SK-N-SH treated with all-trans-retinoic acid at 6 μM for 48 hours (cell line): ENCODE results near the gene STYX.

ENCODE experiments used
- ATAC-seq: fragments of 200-7000 bp; cut with Tn5 transposase; 3 replicates; pipeline ENCODE4 v1.9.1; 2020; ENCODE audit warnings: mild to moderate bottlenecking, moderate library complexity
- ARNTL ChIP-seq: fragments of 450-650 bp; formaldehyde crosslinking; IDR thresholded peaks from 2 replicates; pipeline ENCODE4 v1.5.0; 2020; ENCODE audit warnings: low read depth, mild to moderate bottlenecking, moderate library complexity, borderline replicate concordance
- BACH2 ChIP-seq: fragments of 250-450 bp; sonication (Bioruptor Pico); IDR thresholded peaks from 2 replicates; pipeline ENCODE4 v1.9.0; 2021; ENCODE audit warnings: mild to moderate bottlenecking, borderline replicate concordance
- CREB5 ChIP-seq: fragments of 250-450 bp; sonication (Bioruptor Pico); IDR thresholded peaks from 2 replicates; pipeline ENCODE4 v1.5.1; 2020; ENCODE audit warnings: low read depth, mild to moderate bottlenecking, moderate library complexity
- CSDC2 ChIP-seq: fragments of 250-450 bp; sonication (Bioruptor Pico); IDR thresholded peaks from 2 replicates; pipeline ENCODE4 v1.5.0; 2020; ENCODE audit warnings: mild to moderate bottlenecking, moderate library complexity
- CSRNP3 ChIP-seq: fragments of 250-450 bp; sonication (Bioruptor Pico); IDR thresholded peaks from 2 replicates; pipeline ENCODE4 v1.5.1; 2021; ENCODE audit warnings: mild to moderate bottlenecking, moderate library complexity
- ESRRG ChIP-seq: fragments of 250-450 bp; sonication (Bioruptor Pico); IDR thresholded peaks from 2 replicates; pipeline ENCODE4 v1.6.1; 2021; ENCODE audit warnings: mild to moderate bottlenecking
- GLIS3 ChIP-seq: fragments of 250-450 bp; sonication (Bioruptor Pico); IDR thresholded peaks from 2 replicates; pipeline ENCODE4 v1.5.0; 2020; ENCODE audit warnings: mild to moderate bottlenecking, moderate library complexity
- ISL1 ChIP-seq: fragments of 250-450 bp; sonication (Bioruptor Pico); IDR thresholded peaks from 2 replicates; pipeline ENCODE4 v2.1.2; 2022; ENCODE audit warnings: mild to moderate bottlenecking, moderate library complexity
- OSR1 ChIP-seq: fragments of 250-450 bp; sonication (Bioruptor Pico); IDR thresholded peaks from 2 replicates; pipeline ENCODE4 v1.8.0; 2022; ENCODE audit warnings: moderate library complexity, mild to moderate bottlenecking, inconsistent platforms
- PATZ1 ChIP-seq: fragments of 250-450 bp; sonication (Bioruptor Pico); IDR thresholded peaks from 2 replicates; pipeline ENCODE4 v1.8.0; 2020; ENCODE audit warnings: mild to moderate bottlenecking, moderate library complexity, borderline replicate concordance
- POU6F1 ChIP-seq: fragments of 250-450 bp; sonication (Bioruptor Pico); IDR thresholded peaks from 2 replicates; pipeline ENCODE4 v1.8.0; 2021; ENCODE audit warnings: low read depth, mild to moderate bottlenecking, moderate library complexity, borderline replicate concordance
- PPARA ChIP-seq: fragments of 250-450 bp; sonication (Bioruptor Pico); IDR thresholded peaks from 2 replicates; pipeline ENCODE4 v1.5.0; 2020; ENCODE audit warnings: mild to moderate bottlenecking, borderline replicate concordance
- RARB ChIP-seq: fragments of 250-450 bp; sonication (Bioruptor Pico); IDR thresholded peaks from 2 replicates; pipeline ENCODE4 v1.8.0; 2021; ENCODE audit warnings: mild to moderate bottlenecking, moderate library complexity
- SNAI2 ChIP-seq: fragments of 250-450 bp; sonication (Bioruptor Pico); IDR thresholded peaks from 2 replicates; pipeline ENCODE4 v1.5.0; 2020; ENCODE audit warnings: mild to moderate bottlenecking, moderate library complexity
- TCF4 ChIP-seq: fragments of 250-450 bp; sonication (Bioruptor Pico); IDR thresholded peaks from 2 replicates; pipeline ENCODE4 v1.8.0; 2021; ENCODE audit warnings: mild to moderate bottlenecking, moderate library complexity, borderline replicate concordance
- TOX ChIP-seq: fragments of 250-450 bp; sonication (Bioruptor Pico); IDR thresholded peaks from 2 replicates; pipeline ENCODE4 v1.8.0; 2021; ENCODE audit warnings: mild to moderate bottlenecking, moderate library complexity, borderline replicate concordance
- ZC3H10 ChIP-seq: fragments of 250-450 bp; sonication (Bioruptor Pico); IDR thresholded peaks from 2 replicates; pipeline ENCODE4 v1.5.1; 2021; ENCODE audit warnings: mild to moderate bottlenecking, moderate library complexity
- ZFP3 ChIP-seq: fragments of 250-450 bp; sonication (Bioruptor Pico); IDR thresholded peaks from 2 replicates; pipeline ENCODE4 v1.5.0; 2020; ENCODE audit warnings: mild to moderate bottlenecking, moderate library complexity
- ZFP30 ChIP-seq: fragments of 450-650 bp; formaldehyde crosslinking; IDR thresholded peaks from 2 replicates; pipeline ENCODE4 v1.5.0; 2022; ENCODE audit warnings: mild to moderate bottlenecking, moderate library complexity
- ZNF565 ChIP-seq: fragments of 450-650 bp; formaldehyde crosslinking; conservative IDR thresholded peaks from 2 replicates; pipeline ENCODE4 v1.5.0; 2020; ENCODE audit warnings: low read depth, mild to moderate bottlenecking, moderate library complexity
- ZNF70 ChIP-seq: fragments of 450-650 bp; formaldehyde crosslinking; IDR thresholded peaks from 2 replicates; pipeline ENCODE4 v1.5.0; 2020; ENCODE audit warnings: mild to moderate bottlenecking, moderate library complexity
- ZNF8 ChIP-seq: fragments of 450-650 bp; formaldehyde crosslinking; IDR thresholded peaks from 2 replicates; pipeline ENCODE4 v1.5.0; 2020; ENCODE audit warnings: mild to moderate bottlenecking, moderate library complexity

STYX gene

GRCh38 chr14:52776816-52777215 lies 46.9 kb downstream of the STYX start (continued):
- TF ChIP-seq CREB5: no peak

GRCh38 chr14:52778702-52779101 lies 48.7 kb downstream of the STYX start:
- no peak for TF ChIP-seq PATZ1 (CRISPR knock-in tag)
- no peak for TF ChIP-seq CSRNP3 (CRISPR knock-in tag)
- TF ChIP-seq ZFP30 (CRISPR knock-in tag): no peak
- TF ChIP-seq ZNF8 (CRISPR knock-in tag): no peak
- TF ChIP-seq ZC3H10 (CRISPR knock-in tag): no peak
- TF ChIP-seq TCF4 (CRISPR knock-in tag): no peak
- ATAC-seq: no peak

GRCh38 chr14:52780893-52781292 lies 50.9 kb downstream of the STYX start:
- TF ChIP-seq ISL1 (CRISPR knock-in tag) (no peak), ARNTL (no peak), CREB5 (no peak), CSRNP3 (CRISPR knock-in tag) (no peak), ZNF70 (CRISPR knock-in tag) (no peak), ZFP3 (CRISPR knock-in tag) (no peak)
- no peak for ATAC-seq

GRCh38 chr14:52781629-52782028 lies 51.7 kb downstream of the STYX start:
- TF ChIP-seq GLIS3 (CRISPR knock-in tag) (no peak), CREB5 (no peak), ARNTL (no peak), ZFP30 (CRISPR knock-in tag) (no peak), CSDC2 (CRISPR knock-in tag) (no peak), SNAI2 (CRISPR knock-in tag) (no peak), RARB (CRISPR knock-in tag) (no peak), POU6F1 (no peak), ZC3H10 (CRISPR knock-in tag) (no peak), CSRNP3 (CRISPR knock-in tag) (no peak), TCF4 (CRISPR knock-in tag) (no peak), PATZ1 (CRISPR knock-in tag) (no peak), ESRRG (CRISPR knock-in tag) (no peak), OSR1 (CRISPR knock-in tag) (no peak), BACH2 (CRISPR knock-in tag) (no peak), PPARA (CRISPR knock-in tag) (no peak), ZNF565 (CRISPR knock-in tag) (no peak), TOX (no peak)
- ATAC-seq: peak; percentile 62; the same call in 2 of the 3 replicates
